ENCODE data around the gene SIL1. TPM values are rescaled to one million over a fixed set of nuclear protein-coding genes. Genes with fewer than 3 reads are reported as not detected.

SIL1 gene
- total and polyA plus RNA-seq, 9 of the 15 experiments (the other 6 are each of a cell fraction or from before 2014, with no cell fraction given) = 1.3 to 30.5 (median 18.1) TPM

- Histone ChIP-seq H4K20me1 (replicated peaks; ENCODE audit: control insufficient read depth, insufficient read depth, low read length) (peaks cover 28% of the 10 kb centered on the region; the same call in 1 of the 2 replicates), H3K27ac (ENCODE audit: extremely low read depth, low read depth, low read length) (no peak overlapping the region), H3K79me2 (ENCODE audit: control insufficient read depth, insufficient read depth, low read length) (no peaks in the 10 kb centered on the region), H3K4me3 (no peak overlapping the region), H3K9ac (ENCODE audit: insufficient read depth in 1 of 2, low read depth in 2 of 2, low read length in 2 of 2) (no peak overlapping the region), H2AFZ (ENCODE audit: low read depth, low read length) (no peak overlapping the region), H3K9me3 (replicated peaks; ENCODE audit: control insufficient read depth, insufficient read depth, low read depth, low read length) (no peaks in the 10 kb centered on the region), H3K4me2 (ENCODE audit: insufficient read depth, low read length) (no peak overlapping the region), H3K4me1 (replicated peaks in 1 of 2; ENCODE audit: control insufficient read depth in 2 of 2, insufficient read depth in 2 of 2, low read length in 2 of 2) (peaks cover 19 to 26% of the 10 kb centered on the region in 2 experiments), H3K9me1 (ENCODE audit: control insufficient read depth, insufficient read depth, low read length) (peaks cover 4% of the 10 kb centered on the region), H3K36me3 (ENCODE audit: control insufficient read depth, insufficient read depth, low read length) (no peaks in the 10 kb centered on the region), H3K27me3 (ENCODE audit: control insufficient read depth in 2 of 2, insufficient read depth in 2 of 2, low read length in 2 of 2) (no peaks in the 10 kb centered on the region)
- no TSS peak for BruUV-seq (replicated peaks)
- 50% methylated on average over 5 of the region's 5 CpGs for WGBS (ENCODE audit: insufficient coverage, low coverage, missing lambda C conversion rate)
- ChIA-PET POLR2A (interaction anchor here (0.7 to 1.6 kb wide), 3 partner anchors 16 to 49 kb away, joined by 3 to 5 read pairs (median 4); partner anchors contain the start of gene SIL1), CTCF (ENCODE audit: low intra/inter-chr PET ratio) (no interaction called here)
- TF ChIP-seq E2F8 (IDR thresholded peaks at IDR 0.05; ENCODE audit: low read depth, partially characterized antibody) (no peak), NEUROD1 (IDR thresholded peaks at IDR 0.05; ENCODE audit: borderline replicate concordance, low read depth, low read length, partially characterized antibody) (no peak), RBM17 (IDR thresholded peaks at IDR 0.05; ENCODE audit: borderline replicate concordance, low read depth, low read length) (no peak), GABPB1 (CRISPR knock-in tag; IDR thresholded peaks at IDR 0.05) (no peak), SMC3 (conservative IDR thresholded peaks at IDR 0.05; ENCODE audit: insufficient read depth, low read depth, low read length) (no peak), HLTF (IDR thresholded peaks at IDR 0.05) (no peak), RCOR1 (IDR thresholded peaks at IDR 0.05; ENCODE audit: borderline replicate concordance in 1 of 2, low read depth in 2 of 2, low read length in 2 of 2) (no peak), USF1 (CRISPR knock-in tag; IDR thresholded peaks at IDR 0.05) (no peak), PML (IDR thresholded peaks at IDR 0.05; ENCODE audit: low read length) (no peak), STAT6 (CRISPR knock-in tag; IDR thresholded peaks at IDR 0.05) (no peak), SNRNP70 (optimal IDR thresholded peaks at IDR 0.05; ENCODE audit: low read depth, low read length) (no peak), CHD4 (IDR thresholded peaks at IDR 0.05; ENCODE audit: insufficient read depth, insufficient replicate concordance, low read depth, low read length, poor library complexity, severe bottlenecking) (no peak), E2F5 (CRISPR knock-in tag; IDR thresholded peaks at IDR 0.05) (no peak), SMAD2 (IDR thresholded peaks at IDR 0.05; ENCODE audit: low read depth, low read length) (no peak), HNRNPH1 (optimal IDR thresholded peaks at IDR 0.05; ENCODE audit: low read depth, low read length) (no peak), BACH1 (tag; IDR thresholded peaks at IDR 0.05) (no peak)
- no peak for FAIRE-seq
- intact Hi-C loops (cut with micrococcal nuclease) (no loop called here), in situ Hi-C loops (cut with MboI) (no loop called here)
- ATAC-seq = no peak
- no peak for DNase-seq (ENCODE audit: extremely low read depth in 1 of 4, low spot score in 3 of 4)
Measured at GRCh38 chr5:139148986-139149385, 49.2 kb downstream of the SIL1 start.
